ENCODE results near the gene DNAJC5G.
"Not testable (repeated sequence)": the region's sequence is repeated elsewhere in the genome, so short reads cannot be mapped to it uniquely, and the experiment has no call there.

DNAJC5G gene

GRCh38 chr2:27312152-27312551 lies 36.9 kb downstream of the DNAJC5G start:
- DNase-seq, result no peak

DNA sequence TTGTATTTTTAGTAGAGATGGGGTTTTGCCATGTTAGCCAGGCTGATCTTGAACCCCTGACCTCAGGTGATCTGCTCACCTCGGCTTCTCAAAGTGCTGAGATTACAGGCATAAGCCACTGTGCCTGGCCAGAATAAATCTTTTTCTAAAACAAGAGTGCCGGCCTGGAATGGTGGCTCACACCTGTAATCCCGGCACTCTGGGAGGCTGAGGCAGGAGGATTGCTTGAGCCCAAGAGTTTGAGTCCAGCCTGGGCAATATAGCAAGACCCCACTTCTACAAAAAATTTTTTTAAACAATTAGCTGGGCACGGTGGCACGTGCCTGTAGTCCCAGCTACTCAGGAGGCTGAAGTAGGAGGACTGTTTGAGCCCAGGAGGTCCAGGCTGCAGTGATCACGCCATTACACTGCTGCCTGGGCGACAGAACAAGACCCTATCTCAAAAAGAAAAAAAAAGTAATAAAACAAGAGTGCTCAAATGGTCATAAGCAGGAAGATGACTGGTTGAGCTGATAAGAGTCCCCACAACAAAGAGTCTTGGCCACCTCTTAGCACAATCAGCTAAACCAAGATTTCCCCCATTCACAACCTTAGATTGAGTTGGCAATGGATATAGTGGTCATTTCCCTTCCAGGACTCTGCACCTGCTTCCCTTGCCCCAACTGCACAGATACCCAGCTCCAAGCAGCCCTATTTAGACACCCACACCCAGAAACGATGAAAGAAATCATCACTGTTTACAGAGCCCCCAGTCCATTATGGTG lies 38.8 kb downstream of the DNAJC5G start:
- no peak for DNase-seq

GRCh38 chr2:27314709-27315108 lies 39.5 kb downstream of the DNAJC5G start:
- DNase-seq, result no peak

DNA sequence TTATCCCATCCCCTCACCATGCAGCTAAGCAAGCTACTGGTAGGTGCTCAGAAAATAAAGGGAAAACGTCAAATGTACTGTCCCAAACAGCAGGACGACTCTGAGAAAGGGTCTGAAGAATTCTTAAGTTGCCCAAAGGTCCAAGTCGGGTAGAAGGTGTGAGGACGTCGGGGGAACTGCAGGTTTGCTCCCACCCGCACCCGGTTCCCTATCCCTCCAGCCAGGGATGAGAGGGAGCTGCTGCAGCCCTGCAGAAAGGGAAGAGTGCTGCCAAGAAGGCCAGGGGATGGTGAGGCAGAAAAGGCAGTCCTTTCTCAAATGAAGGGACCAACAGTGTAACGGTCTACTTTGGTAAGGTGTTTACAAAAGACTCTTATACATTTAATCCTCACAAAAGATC lies 39.9 kb downstream of the DNAJC5G start:
- DNase-seq, result no peak

GRCh38 chr2:27316655-27317412 lies 41.6 kb downstream of the DNAJC5G start:
- peak in 1 of 3 experiments; percentile 55 for DNase-seq

DNA sequence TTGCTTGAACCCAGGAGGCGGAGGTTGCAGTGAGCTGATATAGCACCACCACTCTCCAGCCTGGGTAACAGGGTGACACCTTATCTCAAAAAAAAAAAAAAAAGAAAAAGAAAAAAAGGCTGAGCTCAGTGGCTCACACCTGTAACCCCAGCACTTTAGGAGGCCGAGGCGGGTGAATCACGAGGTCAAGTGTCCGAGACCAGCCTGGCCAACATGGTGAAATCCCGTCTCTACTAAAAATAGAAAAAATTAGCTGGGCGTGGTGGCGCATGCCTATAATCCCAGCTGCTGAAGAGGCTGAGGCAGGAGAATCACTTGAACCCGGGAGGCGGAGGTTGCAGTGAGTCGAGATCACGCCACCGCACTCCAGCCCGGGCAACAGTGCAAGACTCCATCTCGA lies 44.6 kb downstream of the DNAJC5G start:
- DNase-seq, result not testable (repeated sequence)

DNA sequence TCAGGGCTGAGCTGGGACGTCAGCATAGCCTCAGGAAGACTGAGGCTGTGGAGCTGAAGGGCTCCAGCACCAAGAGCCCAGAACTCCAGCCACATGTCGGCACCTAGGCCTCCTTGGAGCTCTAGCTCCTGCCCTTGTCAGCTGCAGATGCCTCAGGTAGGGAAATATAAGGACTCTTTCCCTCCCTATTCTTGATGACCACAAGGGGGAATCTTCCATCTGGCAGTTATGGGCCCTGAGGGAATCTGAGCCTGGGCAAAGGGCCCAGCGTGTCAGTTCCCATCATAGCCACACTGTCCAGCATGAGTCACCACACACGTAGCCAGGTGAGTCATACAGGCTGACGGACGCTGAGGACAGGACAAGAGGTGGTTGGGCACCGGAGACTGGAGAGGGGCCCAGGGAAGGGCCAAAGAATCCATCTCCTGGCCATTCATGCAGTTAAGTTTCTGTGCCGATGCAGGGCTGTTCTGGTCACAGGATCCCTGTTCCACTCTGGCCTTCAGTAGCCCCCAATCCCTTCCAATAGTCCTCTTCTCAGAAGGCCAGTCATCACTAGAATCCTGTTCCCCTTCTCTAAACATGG lies 45.8 kb downstream of the DNAJC5G start:
- no peak for DNase-seq

DNA sequence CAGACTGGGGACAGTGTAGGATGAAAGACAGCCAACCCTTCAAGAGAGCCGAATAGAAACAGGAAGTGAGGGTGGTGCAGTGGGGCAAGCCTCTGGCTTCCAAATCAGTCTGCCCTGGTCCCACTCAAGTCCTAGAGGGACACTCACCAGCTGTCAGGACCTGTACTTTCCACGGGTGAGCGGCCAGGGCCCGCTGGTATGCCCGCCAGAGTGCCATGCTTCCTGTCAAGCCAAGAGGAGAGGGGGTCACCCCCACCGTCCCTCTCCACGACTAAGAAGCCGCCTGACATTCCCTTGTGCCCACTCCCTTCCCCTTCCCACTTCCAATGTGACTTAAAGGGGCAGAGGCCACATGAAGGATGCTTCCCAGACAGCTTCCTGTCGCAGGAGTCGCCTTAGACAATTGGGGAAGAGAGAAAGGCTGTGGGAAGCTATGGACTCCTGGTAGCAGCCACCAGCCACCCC lies 47.1 kb downstream of the DNAJC5G start:
- DNase-seq, result no peak

DNA sequence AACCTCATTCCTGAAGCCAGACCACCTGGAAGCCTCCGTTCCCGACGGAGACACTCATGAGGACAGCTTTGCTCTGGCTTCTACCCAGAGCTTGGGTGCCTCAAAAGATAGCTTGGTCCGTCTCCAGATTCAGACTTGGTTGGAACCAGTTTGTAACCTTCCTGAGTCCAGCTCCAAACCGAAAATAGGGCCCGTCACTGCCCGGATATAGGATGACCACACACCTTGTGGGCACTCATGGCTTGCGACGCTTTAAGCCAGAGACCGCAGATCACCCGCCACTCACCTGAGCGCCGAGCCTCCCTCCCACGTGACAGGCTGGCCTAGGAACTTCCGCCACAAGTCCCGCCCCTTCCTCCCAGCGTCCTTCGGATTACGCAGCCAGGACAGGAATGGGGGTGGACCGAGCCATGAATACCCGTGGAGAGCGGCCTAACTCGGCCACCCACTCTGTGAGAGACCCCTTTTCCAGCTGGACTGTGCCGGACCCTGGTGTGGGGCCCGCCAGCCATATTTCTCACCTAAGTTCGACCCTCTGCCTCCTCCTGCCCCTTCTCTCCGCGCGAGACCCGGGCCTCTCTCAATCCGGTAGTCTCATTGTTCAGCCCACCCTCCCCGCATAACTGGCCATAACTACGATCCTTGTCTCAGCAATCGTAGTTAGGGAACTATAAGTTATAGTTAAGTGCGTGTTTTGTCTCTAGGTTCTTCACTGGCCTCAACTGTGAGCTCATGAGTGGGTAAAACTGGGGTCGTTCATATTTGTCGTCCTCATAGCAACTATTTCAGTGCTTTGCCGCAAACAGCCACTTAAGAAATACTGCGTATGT lies 47.7 kb downstream of the DNAJC5G start, which contains the start of gene MPV17:
TSS of gene MPV17 (minus strand) at position 332 of the 830 bp plus-strand sequence. CDS start 580 bp downstream, outside the sequence.
- peak; percentile 92 to 94 (median 94) for DNase-seq

DNA sequence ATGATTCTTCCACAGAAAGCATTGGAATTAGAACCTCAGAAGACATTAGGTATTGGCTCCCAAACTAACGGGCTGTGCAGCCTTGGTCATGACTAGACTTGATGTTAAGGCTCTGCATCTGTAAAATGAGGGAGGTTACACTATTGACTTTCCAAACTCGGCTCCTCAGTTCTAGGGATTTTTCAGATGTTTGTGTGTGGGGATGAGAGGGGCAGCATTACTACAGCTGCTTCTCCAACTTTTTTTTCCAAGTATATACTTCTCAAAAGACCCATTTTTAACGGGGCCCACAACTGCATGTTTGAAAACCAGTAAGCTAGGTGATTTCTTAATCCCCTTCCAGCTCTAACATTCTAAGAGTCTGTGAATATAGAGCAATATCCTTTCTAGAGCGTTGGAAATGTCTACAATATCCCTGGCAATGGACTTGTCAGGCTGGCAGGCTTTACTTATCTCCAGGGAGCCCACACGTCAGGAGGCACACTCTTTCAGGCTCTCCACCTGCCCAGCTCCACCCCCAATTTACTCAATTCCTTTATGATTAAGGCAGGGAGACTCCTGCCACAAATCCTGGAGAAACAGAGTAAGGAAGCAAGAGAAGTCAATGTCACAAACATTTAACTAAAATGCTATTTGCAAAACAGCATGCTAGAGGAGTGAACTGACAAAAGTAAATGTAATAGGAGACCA lies 48.5 kb downstream of the DNAJC5G start:
- DNase-seq, result peak in 1 of 3 experiments; percentile 47

GRCh38 chr2:27324720-27325119 lies 49.5 kb downstream of the DNAJC5G start:
- DNase-seq, result no peak
